Embryonic facial prominence (tissue), 1 donor: ENCODE results near the gene WASF1.

Experiments used
- DNase-seq: peaks from one replicate; pipeline ENCODE4 v3.0.0-alpha.2; 2016; ENCODE audit errors: extremely low spot score

Gene WASF1

GRCh38 chr6:110179406-110180227 is at the start of gene WASF1:
Gene WASF1, minus strand, starts transcription at chr6:110179670. Its CDS starts 52,069 bp downstream, at chr6:110127601.
- peak; percentile 98 for DNase-seq

- no peak for DNase-seq
Observed at GRCh38 chr6:110226261-110226660, 46.8 kb upstream of the WASF1 start.

- DNase-seq = no peak
Observed at GRCh38 chr6:110221738-110222137, 42.3 kb upstream of the WASF1 start.

- no peak for DNase-seq
Observed at GRCh38 chr6:110217266-110217665, 37.8 kb upstream of the WASF1 start.

GRCh38 chr6:110216140-110216539 is 36.7 kb upstream of the WASF1 start:
- DNase-seq = no peak

GRCh38 chr6:110214338-110214737 is 34.9 kb upstream of the WASF1 start:
- no peak for DNase-seq

- no peak for DNase-seq
Observed at GRCh38 chr6:110211753-110212152, 32.3 kb upstream of the WASF1 start.

- no peak for DNase-seq
Observed at GRCh38 chr6:110207652-110208051, 28.2 kb upstream of the WASF1 start.

- no peak for DNase-seq
Observed at GRCh38 chr6:110201151-110201884, 21.8 kb upstream of the WASF1 start.

- no peak for DNase-seq
Observed at GRCh38 chr6:110198561-110198960, 19.1 kb upstream of the WASF1 start.

- DNase-seq = no peak
Observed at GRCh38 chr6:110196874-110197273, 17.4 kb upstream of the WASF1 start.

- no peak for DNase-seq
Observed at GRCh38 chr6:110195639-110196038, 16.2 kb upstream of the WASF1 start.

GRCh38 chr6:110191477-110191876 is 12.0 kb upstream of the WASF1 start:
- DNase-seq = no peak

GRCh38 chr6:110190726-110191125 is 11.3 kb upstream of the WASF1 start:
- no peak for DNase-seq

- DNase-seq = no peak
Observed at GRCh38 chr6:110188791-110189190, 9.3 kb upstream of the WASF1 start.

GRCh38 chr6:110185879-110186278 is 6.4 kb upstream of the WASF1 start:
- no peak for DNase-seq

- DNase-seq = no peak
Observed at GRCh38 chr6:110183292-110183885, 3.9 kb upstream of the WASF1 start.

- no peak for DNase-seq
Observed at GRCh38 chr6:110181131-110182030, 1.9 kb upstream of the WASF1 start.

GRCh38 chr6:110180228-110181008 is 948 bp upstream of the WASF1 start, which contains the start of gene CDC40:
Gene CDC40, plus strand, starts transcription at chr6:110180427. Its CDS starts 18 bp downstream, at chr6:110180445.
- no peak for DNase-seq

- peak; percentile 58 for DNase-seq
Observed at GRCh38 chr6:110178626-110179405, 654 bp downstream of the WASF1 start.
